GM12892 (cell line): ENCODE data around the gene KLK2.

Experiments
- DNase-seq: peaks from one replicate; pipeline ENCODE4 v3.0.0; 2011; ENCODE audit not compliant: insufficient read length
- FAIRE-seq: peaks from 2 replicates; lab custom pipeline; 2011; peaks lifted over from hg19 to GRCh38; lab: Jason Lieb, UNC
- POLR2A ChIP-seq: IDR thresholded peaks from 2 replicates; pipeline ENCODE4 v1.6.1; 2011; ENCODE audit warnings: low read depth, low read length, control low read depth
- POLR2AphosphoS5 ChIP-seq: IDR thresholded peaks from 2 replicates; pipeline ENCODE4 v1.6.1; 2011; ENCODE audit warnings: low read depth, low read length, control low read depth
- TAF1 ChIP-seq: IDR thresholded peaks from 2 replicates; pipeline ENCODE4 v1.6.1; 2011; ENCODE audit warnings: low read depth, mild to moderate bottlenecking, control low read depth, low read length, borderline replicate concordance

Gene KLK2

GRCh38 chr19:50902640-50903039 is 29.4 kb downstream of the KLK2 start:
- TF ChIP-seq TAF1 (no peak), POLR2A (no peak), POLR2AphosphoS5 (no peak)
- FAIRE-seq, result no peak
- no peak for DNase-seq

DNA sequence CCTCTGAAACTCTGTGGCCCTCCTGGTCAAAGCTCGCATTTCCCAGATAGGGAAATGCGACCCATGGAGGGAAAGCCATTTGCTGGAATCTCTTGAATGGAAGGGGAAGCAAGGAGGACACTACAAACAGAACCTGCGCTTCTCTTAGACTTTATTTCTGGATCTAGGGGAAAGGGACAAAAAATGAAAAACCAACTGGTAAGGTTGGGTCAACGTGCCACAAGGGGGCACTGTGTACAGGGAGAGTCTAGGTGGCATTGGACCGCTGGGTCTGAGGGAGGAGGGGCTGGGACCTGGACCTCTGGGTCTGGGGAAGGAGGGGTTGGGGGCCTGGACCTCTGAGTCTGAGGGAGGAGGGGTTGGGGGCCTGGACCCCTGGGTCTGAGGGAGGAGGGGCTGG is 33.0 kb downstream of the KLK2 start:
- DNase-seq (no peak), FAIRE-seq (no peak)
- TF ChIP-seq POLR2AphosphoS5, result no peak
- TF ChIP-seq TAF1, result no peak
- TF ChIP-seq POLR2A, result no peak

DNA sequence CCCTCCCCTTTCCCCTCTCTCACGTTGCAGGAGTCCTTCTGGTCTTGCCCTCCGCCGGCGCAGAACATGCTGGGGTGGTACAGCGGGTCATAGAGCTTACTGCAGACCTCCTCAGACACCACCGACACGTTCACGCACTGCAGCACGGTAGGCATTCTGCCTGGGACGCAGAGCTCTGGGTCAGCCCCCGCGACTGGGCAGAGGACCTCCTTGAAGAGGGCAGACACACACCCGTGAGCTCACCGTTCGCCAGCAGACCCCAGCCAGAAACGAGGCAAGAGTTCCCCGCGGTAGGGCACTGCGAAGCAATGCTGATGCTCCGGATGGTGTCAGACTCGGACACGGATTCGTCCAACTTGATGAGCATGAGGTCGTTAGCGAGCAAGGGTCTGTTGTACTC is 35.1 kb downstream of the KLK2 start:
- FAIRE-seq (no peak), DNase-seq (no peak)
- TF ChIP-seq POLR2AphosphoS5 (no peak), POLR2A (no peak), TAF1 (no peak)

DNA sequence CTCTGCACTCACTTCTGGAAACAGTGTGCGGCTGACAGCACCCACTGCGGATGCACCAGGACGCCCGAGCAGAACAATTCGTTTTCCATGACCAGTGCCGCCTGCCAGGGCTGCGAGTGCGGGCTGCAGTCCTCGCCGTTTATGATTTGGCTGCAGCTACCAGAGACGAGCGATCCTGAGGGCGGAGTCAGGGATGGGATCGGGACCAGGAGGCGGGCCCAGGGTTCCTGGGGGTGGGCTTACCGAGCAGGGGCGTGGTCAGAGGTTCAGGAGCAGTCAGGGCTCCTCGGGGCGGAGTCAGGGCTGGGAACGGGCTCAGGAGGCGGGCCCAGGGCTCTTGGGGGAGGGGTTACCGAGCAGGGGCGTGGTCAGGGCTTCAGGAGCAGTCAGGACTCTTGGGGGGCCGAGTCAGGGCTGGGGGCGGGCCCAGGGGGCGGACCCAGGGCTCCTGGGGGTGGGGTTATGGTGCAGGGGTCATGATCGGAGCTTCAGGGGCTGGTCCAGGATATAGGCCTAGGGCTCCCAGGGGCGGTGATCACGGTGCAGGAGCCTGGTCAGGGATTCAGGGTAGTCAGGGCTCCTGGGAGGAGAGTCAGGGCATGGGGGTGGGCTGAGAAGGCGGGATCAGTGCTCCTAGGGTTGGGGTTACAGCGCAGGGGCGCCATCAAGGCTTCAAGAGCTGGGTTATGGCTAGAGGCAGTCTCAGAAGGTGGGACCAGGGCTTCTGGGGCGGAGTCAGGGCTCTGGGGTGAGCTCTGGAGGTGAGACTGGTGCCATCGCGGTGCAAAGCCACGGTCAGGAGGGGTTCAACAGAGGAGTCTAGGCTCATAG is 36.2 kb downstream of the KLK2 start:
- no peak for FAIRE-seq
- no peak for TF ChIP-seq POLR2AphosphoS5
- no peak for TF ChIP-seq POLR2A
- TF ChIP-seq TAF1, result no peak
- peak; percentile 54 for DNase-seq

DNA sequence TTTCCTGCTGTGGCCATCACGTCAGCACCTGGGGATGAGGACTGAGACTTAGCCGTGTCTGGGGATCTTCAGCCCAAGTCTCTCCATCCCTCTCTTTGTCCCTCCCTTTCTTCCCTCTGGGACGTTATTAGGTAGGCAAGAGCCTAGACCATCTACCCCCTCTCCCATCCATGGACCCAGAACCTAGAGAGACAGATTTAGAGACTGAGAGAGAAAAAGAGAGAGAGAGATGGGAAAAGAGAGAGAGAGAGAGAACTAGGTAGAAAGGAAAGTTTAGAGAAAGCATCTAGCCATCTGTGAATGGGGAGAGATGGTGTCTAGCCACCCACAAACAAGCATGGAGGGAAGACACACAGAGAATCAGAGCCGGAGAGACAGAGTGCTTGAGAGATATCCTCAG is 37.5 kb downstream of the KLK2 start:
- no peak for DNase-seq
- FAIRE-seq, result no peak
- TF ChIP-seq TAF1, result no peak
- TF ChIP-seq POLR2AphosphoS5, result no peak
- TF ChIP-seq POLR2A, result no peak

- no peak for FAIRE-seq
These were observed 38.2 kb downstream of the KLK2 start, which contains the start of gene KLK4 for GRCh38 chr19:50911206-50912101. Gene KLK4 (minus strand): TSS chr19:50911395. CDS start chr19:50910738, 657 bp downstream.

GRCh38 chr19:50912102-50912599 is 38.9 kb downstream of the KLK2 start:
- FAIRE-seq, result no peak
- no peak for DNase-seq
- TF ChIP-seq POLR2A (no peak), TAF1 (no peak), POLR2AphosphoS5 (no peak)

More at GRCh38 chr19:50911206-50912101, 38.2 kb downstream of the KLK2 start, which contains the start of gene KLK4:
- DNase-seq, result no peak
- no peak for TF ChIP-seq POLR2AphosphoS5
- TF ChIP-seq TAF1, result no peak
- TF ChIP-seq POLR2A, result no peak

GRCh38 chr19:50912727-50913716 is 39.8 kb downstream of the KLK2 start:
- no peak for DNase-seq
- no peak for FAIRE-seq
- TF ChIP-seq POLR2A, result no peak
- TF ChIP-seq TAF1, result no peak
- TF ChIP-seq POLR2AphosphoS5, result no peak

DNA sequence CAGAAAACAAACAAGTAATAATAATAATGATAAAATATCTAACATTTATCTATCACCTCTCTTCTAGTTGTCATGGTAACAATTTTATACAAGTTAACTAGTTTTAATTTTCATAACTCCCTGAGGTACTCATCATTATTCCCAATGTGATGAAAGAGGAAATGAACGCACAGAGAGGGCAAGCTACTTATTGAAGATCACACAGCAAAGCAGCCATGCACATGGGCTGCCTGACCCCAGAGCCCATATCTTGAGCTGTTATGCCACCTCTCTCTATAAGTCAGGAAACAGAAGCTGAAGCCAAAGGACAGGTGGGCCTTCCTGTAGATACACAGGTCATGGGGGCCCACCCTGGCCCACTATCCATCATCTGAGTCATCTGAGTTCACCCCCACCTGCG is 42.8 kb downstream of the KLK2 start:
- DNase-seq, result no peak
- TF ChIP-seq POLR2A, result no peak
- no peak for TF ChIP-seq POLR2AphosphoS5
- no peak for TF ChIP-seq TAF1
- FAIRE-seq, result no peak

GRCh38 chr19:50921426-50922316 is 48.4 kb downstream of the KLK2 start:
- TF ChIP-seq TAF1 (no peak), POLR2AphosphoS5 (no peak), POLR2A (no peak)
- DNase-seq (no peak), FAIRE-seq (peak; percentile 40)

GRCh38 chr19:50922317-50922853 is 49.1 kb downstream of the KLK2 start:
- peak; percentile 95 for FAIRE-seq
- TF ChIP-seq POLR2AphosphoS5 (no peak), POLR2A (no peak), TAF1 (no peak)
- peak; percentile 75 for DNase-seq
